ENCODE measurements around the gene BEND3.

DNA sequence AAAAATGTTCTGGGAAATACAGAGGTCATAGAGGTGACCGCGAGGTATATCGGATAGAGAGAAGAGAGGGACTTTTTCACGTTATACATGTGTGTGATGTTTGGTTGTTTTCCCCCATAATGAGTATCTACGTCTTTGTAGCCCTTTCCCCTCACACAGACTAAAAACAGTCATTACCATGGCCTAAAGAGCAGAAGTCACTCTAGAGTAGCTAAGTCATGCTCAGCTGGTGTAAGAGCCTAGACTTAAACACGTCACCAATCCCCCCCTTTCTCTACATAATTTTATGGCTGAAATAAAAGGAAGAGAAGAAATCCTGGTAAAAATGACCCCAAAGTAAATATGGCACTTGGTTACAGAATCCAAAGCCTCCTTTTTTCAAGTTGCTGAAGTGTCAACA, 6.0 kb upstream of the BEND3 start:
- TF ChIP-seq, protein P1, sequence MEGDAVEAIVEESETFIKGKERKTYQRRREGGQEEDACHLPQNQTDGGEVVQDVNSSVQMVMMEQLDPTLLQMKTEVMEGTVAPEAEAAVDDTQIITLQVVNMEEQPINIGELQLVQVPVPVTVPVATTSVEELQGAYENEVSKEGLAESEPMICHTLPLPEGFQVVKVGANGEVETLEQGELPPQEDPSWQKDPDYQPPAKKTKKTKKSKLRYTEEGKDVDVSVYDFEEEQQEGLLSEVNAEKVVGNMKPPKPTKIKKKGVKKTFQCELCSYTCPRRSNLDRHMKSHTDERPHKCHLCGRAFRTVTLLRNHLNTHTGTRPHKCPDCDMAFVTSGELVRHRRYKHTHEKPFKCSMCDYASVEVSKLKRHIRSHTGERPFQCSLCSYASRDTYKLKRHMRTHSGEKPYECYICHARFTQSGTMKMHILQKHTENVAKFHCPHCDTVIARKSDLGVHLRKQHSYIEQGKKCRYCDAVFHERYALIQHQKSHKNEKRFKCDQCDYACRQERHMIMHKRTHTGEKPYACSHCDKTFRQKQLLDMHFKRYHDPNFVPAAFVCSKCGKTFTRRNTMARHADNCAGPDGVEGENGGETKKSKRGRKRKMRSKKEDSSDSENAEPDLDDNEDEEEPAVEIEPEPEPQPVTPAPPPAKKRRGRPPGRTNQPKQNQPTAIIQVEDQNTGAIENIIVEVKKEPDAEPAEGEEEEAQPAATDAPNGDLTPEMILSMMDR (IDR thresholded peaks at IDR 0.05) = no peak
- TF ChIP-seq RFX5 (IDR thresholded peaks at IDR 0.05) (no peak), RAD21 (conservative IDR thresholded peaks at IDR 0.05 in 1 of 2, IDR thresholded peaks at IDR 0.05 in 1 of 2) (no peak), POLR2A (IDR thresholded peaks at IDR 0.05; ENCODE audit: low read length) (no peak), SMC3 (IDR thresholded peaks at IDR 0.05) (no peak), HDAC2 (IDR thresholded peaks at IDR 0.05) (no peak)
- TF ChIP-seq, protein P2, sequence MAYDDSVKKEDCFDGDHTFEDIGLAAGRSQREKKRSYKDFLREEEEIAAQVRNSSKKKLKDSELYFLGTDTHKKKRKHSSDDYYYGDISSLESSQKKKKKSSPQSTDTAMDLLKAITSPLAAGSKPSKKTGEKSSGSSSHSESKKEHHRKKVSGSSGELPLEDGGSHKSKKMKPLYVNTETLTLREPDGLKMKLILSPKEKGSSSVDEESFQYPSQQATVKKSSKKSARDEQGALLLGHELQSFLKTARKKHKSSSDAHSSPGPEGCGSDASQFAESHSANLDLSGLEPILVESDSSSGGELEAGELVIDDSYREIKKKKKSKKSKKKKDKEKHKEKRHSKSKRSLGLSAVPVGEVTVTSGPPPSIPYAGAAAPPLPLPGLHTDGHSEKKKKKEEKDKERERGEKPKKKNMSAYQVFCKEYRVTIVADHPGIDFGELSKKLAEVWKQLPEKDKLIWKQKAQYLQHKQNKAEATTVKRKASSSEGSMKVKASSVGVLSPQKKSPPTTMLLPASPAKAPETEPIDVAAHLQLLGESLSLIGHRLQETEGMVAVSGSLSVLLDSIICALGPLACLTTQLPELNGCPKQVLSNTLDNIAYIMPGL (CRISPR knock-in tag; IDR thresholded peaks at IDR 0.05; ENCODE audit: borderline replicate concordance) = no peak
